Cardiac fibroblast (primary cell): ENCODE results near the gene SP7.

ENCODE experiments used
- DNase-seq, 2 donors: peaks; one replicate each; pipeline versions ENCODE4 v3.0.0 to v3.0.0-alpha.2; 2010; ENCODE audit warnings: low read depth in 2 of 2
- H3K4me3 ChIP-seq, 2 donors: replicated peaks in 1 of 2; 1 replicate in 1 of 2; 2 replicates in 1 of 2; pipeline ENCODE4 v1.5.1; 2011; ENCODE audit warnings: low read depth in 2 of 2, low read length in 2 of 2, mild to moderate bottlenecking in 2 of 2, moderate library complexity in 1 of 2
- TF ChIP-seq, protein P1 (sequence below): IDR thresholded peaks from one replicate; pipeline ENCODE4 v1.5.1; 2011; ENCODE audit warnings: low read depth, mild to moderate bottlenecking, low read length, inconsistent platforms

The SP7 gene

DNA sequence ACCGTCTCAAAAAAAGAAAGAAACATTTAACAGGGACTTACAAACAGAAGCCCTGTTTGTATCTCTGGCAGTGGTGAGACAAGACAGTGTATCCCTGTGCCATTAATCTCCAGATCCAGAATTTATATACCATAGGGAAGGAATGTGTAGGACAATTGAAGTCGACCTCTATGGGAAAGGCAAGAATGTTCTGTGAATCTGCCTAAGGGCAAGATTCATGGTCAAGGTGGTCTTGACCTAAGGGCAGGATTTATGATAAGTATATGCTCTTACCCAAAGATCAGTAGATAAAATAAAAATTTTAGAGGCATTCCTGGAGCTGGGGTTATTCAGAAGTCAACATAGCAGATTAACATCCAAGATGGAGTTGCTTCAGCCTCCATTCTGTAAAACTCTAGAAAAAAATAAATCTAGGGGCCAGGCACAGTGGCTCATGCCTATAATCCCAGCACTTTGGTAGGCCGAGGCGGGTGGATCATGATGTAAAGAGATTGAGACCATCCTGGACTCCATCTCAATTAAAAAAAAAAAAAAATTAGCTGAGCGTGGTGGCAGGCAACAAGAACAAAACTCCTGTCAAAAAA, 22.8 kb upstream of the SP7 start:
- no peak overlapping the region for H3K4me3 ChIP-seq
- DNase-seq, result no peak
- TF ChIP-seq, protein P1, sequence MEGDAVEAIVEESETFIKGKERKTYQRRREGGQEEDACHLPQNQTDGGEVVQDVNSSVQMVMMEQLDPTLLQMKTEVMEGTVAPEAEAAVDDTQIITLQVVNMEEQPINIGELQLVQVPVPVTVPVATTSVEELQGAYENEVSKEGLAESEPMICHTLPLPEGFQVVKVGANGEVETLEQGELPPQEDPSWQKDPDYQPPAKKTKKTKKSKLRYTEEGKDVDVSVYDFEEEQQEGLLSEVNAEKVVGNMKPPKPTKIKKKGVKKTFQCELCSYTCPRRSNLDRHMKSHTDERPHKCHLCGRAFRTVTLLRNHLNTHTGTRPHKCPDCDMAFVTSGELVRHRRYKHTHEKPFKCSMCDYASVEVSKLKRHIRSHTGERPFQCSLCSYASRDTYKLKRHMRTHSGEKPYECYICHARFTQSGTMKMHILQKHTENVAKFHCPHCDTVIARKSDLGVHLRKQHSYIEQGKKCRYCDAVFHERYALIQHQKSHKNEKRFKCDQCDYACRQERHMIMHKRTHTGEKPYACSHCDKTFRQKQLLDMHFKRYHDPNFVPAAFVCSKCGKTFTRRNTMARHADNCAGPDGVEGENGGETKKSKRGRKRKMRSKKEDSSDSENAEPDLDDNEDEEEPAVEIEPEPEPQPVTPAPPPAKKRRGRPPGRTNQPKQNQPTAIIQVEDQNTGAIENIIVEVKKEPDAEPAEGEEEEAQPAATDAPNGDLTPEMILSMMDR, result no peak

DNA sequence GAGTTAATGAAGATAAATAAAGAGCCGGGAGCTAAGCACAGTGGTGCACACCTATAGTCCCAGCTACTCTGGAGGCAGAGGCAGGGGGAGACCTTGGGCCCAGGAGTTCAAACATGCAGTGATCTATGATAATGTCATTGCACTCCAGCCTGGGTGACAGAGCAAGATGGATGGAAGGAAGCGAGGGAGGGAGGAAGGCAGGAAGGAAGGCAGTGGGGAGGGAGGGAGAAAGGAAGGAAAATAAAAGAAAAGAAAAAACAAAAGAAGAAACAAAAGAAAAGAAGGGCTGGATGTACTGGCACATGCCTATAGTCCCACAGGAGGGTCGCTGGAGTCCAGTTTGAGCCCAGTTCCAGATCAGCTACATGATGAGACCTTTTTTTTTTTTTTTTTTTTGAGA, 19.0 kb upstream of the SP7 start:
- no peak overlapping the region for H3K4me3 ChIP-seq
- TF ChIP-seq, protein P1, result no peak
- DNase-seq, result no peak

DNA sequence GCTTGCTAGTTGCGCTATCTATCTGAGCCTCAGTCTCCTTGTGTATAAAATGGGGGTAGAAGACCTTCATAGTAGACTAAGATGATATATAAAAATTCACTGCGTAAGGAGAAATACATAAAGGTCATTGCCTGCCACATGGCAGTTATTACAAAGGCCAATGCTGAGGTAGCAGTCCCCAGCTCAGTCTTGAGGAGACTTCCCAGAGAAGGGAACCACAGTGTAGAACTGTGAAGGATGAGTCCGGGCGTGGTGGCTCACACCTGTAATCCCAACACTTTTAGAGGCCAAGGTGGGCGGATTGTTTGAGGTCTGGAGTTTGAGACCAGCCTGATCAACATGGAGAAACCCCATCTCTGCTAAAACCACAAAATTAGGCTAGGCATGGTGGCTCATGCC, 17.1 kb upstream of the SP7 start:
- no peak overlapping the region for H3K4me3 ChIP-seq
- no peak for DNase-seq
- TF ChIP-seq, protein P1, result no peak

DNA sequence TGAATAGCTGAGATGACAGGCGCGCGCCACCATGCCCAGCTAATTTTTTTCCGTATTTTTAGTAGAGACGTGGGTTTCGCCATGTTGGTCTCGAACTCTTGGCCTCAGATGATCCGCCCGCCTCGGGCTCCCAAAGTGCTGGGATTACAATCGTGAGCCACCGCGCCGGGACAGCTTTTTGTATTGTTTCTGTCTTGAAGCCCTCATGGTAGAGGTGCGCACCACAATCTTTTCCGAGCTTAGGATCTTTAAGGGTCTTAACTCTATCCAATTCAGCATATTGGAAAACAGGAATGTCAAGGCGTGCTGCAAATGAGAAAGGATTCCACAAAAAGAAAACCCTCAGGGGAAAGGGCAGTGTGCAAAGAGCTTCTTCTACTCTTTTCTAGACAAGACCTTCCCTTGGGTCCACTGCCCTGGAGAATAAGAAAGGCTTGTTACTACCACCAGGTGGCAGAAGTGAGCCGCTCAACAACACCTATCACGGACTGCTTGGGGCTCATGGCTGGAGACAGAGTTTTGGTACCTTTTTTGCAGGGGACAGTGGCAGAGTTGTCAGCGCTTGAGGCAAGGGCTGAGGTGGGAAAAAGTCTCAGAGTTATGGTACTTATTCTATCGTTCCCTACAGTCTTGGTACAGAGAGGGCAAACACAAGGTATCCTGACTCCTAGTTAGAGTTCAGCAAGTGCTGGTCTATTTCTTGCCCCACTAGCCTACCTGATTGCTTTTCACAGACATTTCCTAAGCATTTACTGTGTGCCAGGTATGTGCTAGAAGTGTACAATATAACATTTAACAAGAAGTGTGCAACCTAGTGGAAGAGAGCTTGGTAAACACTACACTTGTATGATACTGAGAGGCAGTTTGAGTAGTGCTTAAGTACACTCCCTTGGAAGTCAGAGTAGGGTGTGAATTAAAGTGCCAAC, 16.4 kb upstream of the SP7 start:
- DNase-seq, result peak; percentile 92 to 93
- TF ChIP-seq, protein P1, result peak; percentile 84
- no peak overlapping the region for H3K4me3 ChIP-seq

DNA sequence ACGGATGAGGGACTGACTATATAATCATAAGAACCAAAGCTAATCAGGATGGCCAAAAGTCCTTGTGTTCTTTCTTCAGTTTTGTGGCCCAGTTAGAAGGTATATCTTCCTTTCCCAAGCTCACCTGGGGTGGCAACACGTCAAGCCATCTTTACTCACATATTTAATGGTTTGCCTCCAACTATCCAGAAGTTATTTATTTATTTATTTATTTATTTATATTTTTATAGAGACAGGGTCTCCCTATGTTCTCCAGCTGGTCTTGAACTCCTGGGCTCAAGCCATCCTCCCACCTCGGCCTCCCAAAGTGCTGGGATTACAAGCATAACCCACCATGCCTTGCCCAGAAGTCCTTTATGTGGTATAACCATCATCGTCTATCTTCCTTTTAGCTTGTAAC, 11.8 kb upstream of the SP7 start:
- no peak for DNase-seq
- H3K4me3 ChIP-seq, result no peak overlapping the region
- TF ChIP-seq, protein P1, result no peak

DNA sequence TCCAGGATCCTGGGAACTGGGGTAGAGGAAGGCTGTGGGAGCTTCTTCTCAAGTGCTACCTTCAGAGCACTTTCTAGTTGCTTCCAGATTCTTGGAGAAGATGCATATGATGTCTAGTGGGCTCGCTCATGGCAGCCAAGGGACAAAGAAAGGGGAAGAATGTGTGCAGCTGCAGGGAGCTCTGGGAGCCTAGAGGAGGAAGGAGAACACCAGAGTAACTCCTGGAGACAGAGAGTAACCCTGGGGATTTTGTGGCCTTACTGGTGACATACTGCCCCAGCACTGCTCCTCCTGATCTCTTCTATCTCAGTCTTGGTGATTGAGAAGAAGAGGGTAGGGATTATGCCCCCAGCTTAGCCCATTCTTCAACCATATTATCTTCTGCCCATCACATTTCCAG, 10.3 kb upstream of the SP7 start:
- no peak for DNase-seq
- H3K4me3 ChIP-seq, result no peak overlapping the region
- TF ChIP-seq, protein P1, result no peak
